HUDEP-2 (cell line): ENCODE results near the gene KCNIP4.
A peak's percentile ranks its signal among the peaks of the same experiment; 100 is the strongest.

Experiments
- DNase-seq, 76 experiments: peaks; one replicate each; lab custom pipeline; 2025; ENCODE audit not compliant: unreplicated experiment in 76 of 76; lab: John Stamatoyannopoulos, UW

Gene KCNIP4

GRCh38 chr4:21126014-21126512, 822.5 kb downstream of the KCNIP4 start:
- DNase-seq: no peak

DNA sequence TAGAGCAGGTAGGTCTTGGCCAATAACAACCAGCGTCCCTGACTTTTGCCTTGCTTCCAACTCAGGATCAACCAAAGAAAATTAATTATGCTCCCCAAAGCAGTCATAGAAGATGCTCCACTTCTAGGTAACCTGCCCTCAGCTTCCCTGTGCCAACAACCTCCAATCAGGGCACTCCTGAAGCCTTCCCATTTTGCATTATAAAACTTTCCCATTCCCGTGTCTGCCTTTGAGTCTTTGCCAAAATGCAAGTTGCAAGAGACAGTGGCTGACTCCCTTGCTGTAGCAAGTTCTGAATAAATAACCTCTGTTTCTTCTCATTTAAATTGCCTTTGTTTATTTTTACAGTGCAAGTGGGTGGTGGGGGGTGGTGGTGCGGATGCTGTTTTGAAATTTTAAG, 830.3 kb downstream of the KCNIP4 start:
- no peak for DNase-seq

DNA sequence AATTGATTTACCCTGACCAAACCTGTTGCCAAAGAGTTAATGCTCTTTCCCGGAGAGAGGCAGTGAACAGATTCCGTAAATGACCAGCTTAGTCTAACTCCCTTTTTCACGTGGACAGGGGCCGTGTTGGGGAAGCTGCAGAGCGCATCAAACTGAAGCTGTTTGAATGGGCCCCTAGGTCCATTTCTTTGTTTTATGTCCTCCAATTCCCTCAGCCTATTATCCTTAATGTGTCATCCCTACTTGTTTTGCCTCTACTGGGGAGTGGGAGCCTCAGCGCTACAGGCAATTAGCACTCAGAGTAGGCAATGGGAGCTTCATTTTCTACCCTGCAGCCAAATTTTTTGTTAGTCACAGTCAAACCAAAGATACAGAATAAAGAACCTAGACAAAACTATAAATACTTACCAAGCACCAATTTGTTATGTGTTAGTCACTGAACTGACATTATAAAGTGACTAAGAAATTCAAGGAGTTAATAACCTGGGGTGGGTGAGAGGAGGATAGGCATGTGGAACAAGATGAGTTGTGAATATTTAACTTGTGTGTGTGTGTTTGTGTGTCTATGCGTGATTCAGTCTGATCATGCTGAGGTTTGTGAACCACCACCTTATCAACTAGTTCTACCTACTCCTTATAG, 830.9 kb downstream of the KCNIP4 start:
- DNase-seq: no peak

DNA sequence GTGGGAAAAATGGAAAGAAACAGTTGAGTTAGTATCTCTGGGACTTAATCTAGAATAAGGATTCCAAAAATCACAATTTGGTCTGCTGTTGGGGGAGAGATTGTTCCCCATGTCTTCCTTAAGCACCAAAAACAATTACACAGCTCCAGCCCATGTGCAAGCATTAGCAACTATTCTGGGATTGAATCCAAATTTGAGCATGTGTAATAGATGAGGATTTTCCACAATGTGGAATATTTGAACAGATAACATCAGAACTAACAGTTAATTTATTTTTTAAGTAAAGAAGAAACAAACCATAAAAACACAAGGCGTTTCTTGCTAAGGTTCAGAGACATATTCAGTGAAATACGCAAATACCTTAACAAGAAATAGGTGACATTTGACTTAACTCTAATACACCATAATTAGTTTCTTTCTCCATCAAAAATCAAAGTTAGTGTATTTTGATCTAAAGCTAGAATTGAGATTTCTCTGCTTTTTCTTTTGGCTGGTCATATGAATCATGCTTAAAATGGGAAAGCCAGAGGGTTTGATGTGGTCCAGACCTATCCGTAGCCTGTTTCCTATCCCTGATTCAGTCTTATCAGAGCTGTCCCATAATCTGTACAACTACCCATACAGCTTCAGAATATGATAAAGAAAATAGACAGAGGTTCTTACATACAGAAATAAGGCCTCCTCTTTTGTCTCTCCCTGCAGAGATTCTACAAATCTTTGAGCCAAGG, 834.9 kb downstream of the KCNIP4 start:
- no peak for DNase-seq

DNA sequence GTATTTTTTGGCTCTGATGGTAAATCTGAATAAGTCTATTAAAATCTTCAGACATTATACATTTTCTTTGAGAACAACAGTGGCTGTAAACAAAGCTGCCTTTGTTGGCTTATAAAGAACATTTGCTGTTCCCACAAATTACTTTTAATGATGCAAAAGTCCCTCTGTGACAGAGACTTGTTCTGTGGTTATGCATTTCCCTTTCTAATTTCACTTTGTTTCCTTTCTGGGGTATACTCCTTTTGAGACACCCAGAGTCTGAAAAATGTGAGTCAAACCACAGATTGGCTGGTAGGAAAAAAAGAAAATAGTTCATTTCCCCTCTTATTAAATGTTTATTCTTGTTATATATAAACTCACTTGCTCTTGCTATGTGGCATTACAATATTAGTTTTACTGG, 845.9 kb downstream of the KCNIP4 start:
- DNase-seq: no peak

GRCh38 chr4:21097865-21098264, 850.7 kb downstream of the KCNIP4 start:
- no peak for DNase-seq

GRCh38 chr4:21097026-21097425, 851.5 kb downstream of the KCNIP4 start:
- no peak for DNase-seq

GRCh38 chr4:21092531-21092930, 856.0 kb downstream of the KCNIP4 start:
- DNase-seq: no peak

DNA sequence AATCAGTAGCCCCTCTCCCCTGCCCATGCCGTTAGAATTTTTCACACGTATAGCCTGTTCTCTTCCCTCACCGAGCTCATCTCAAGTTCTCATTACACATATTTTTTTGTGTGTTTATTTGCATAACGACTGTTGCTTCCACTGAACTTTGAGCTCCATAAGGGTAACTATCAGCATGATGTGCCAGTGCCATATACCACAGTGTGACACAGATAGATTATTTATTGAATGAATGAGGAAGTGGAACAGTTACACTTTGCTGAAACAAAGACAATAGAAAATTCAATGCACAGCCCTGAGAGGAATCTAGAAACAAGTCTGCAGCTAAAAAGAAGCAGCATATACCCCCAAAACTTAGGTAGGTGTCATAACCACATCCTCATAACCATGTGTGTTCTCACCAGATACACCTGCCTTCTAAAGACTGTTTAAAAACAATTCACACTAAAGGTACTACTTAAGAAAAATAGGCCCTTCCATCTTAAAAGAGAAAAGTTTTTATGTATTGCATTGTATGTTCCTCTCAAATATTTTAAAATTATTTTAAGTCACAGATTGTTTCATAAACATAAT, 858.4 kb downstream of the KCNIP4 start:
- DNase-seq: no peak

- no peak for DNase-seq
Measured at GRCh38 chr4:21083413-21083812, 865.2 kb downstream of the KCNIP4 start.

- no peak for DNase-seq
Measured at GRCh38 chr4:21077967-21078366, 870.6 kb downstream of the KCNIP4 start.

- no peak for DNase-seq
Measured at GRCh38 chr4:21067351-21067750, 881.2 kb downstream of the KCNIP4 start.

DNA sequence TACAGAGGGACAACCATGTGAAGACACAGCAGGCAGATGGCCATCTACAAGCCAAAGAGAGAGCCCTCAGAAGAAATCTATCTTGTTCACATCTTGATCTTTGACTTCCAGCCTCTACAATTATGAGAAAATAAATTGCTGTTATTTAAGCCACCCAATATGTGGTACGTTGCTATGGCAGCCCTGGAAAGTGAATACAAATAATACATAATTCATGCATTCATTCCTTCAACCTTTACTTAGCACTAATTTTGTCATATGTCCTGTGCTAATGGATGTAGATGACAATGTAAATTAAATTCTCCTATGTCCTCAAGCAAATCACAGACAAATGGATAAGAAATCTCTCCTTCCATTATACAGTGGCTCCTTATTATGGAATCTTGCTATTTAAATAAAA, 886.7 kb downstream of the KCNIP4 start:
- no peak for DNase-seq

GRCh38 chr4:21046141-21046540, 902.4 kb downstream of the KCNIP4 start:
- DNase-seq: no peak

DNA sequence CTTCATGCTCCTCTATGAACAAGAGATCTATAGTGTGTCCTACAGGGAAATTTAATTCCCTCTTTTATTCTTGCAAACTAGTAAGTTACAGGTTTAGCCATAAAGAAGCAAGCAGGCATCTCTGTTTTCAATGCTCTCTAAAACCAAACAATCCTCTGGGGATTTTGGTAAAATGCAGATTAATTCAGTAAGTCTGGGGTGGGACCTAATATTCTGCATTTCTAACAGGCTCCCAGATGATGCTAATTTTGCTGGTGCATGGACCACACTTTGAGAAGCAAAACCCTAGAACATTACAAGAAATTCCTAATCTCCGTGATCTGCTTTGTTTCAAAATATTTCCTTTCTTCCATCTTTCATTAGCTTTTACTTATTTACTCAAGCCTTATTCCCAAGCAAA, 903.5 kb downstream of the KCNIP4 start:
- no peak for DNase-seq

GRCh38 chr4:21041708-21042107, 906.9 kb downstream of the KCNIP4 start:
- peak in 37 of 76 experiments; percentile 0 to 67 (median 25) for DNase-seq

DNA sequence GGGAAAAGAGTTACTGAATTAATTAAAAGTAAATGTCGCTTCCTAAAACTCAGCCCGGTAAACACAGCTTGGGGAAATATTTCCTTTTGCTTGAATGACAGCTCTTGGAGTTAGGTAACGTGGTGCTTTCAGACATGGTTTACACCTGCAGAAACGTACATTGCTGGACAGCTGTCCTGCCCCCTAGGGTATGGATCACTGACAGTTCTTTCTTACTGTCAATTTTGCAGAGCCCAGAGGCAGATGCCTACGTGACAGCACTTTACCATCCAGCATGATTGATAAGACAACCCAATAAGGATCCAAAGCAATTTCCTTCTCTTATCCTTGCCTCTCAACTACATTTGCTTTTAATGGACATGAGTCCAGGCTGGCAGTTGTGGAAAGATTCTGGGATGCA, 913.8 kb downstream of the KCNIP4 start:
- no peak for DNase-seq

- no peak for DNase-seq
Measured at GRCh38 chr4:21032089-21032645, 916.4 kb downstream of the KCNIP4 start.

DNA sequence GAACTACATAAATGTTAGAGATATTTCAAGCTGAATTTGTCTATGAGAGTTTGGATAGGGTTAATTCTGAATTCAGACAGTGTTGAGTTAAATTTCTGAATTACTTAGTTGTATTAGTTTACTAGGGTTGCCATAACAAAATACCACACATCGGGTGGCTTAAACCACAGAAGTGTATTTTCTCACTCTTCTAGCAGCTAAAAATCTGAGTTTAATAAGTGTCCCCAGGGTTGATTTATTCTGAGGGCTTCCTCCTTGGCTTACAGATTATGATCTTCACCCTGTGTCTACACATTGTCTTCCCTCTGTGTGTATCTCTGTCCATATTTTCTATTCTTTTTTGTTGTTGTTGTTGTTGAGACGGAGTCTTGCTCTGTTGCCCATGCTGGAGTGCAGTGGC, 929.8 kb downstream of the KCNIP4 start:
- no peak for DNase-seq

- DNase-seq: no peak
Measured at GRCh38 chr4:21013501-21013900, 935.1 kb downstream of the KCNIP4 start.

DNA sequence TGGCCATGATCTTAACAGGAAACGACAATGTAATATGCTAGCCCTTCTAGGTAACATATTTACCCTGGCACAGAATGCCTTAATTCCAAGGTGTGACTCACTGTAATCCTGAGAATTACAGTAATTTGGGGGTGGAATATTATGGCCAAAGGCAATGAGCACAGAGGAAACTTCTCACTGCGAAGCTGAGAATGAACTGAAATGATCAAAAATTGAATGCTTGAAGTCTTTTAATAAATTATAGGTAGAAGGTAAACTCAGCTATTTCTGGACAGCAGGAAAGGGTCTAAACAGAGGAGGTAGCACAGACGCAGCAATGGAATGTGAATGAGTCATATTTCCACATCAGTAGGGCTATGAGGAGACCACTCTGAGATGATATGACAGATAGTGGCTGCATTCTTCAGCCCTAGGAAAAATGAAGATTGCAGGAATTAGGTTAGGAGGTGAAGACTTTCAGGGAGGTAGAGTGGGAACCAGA, 935.7 kb downstream of the KCNIP4 start:
- no peak for DNase-seq

DNA sequence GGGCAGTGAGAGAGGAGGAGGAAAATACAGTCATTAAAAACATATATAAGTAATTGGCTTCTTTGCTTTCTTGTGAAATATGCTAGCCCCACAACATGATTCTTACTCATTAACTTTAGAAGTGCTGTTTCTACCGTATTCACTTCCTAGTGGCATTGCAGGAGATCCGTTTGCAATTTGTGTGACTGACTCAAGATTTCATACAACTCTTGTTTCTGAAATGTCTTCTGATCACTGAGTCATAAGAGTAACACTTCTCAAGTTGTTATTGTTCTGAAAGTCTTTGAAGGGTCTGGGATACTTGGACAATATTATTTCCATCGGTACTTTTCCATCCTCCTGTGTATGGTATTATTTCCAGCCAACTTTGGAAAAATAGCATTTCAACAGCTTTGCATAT, 937.5 kb downstream of the KCNIP4 start:
- no peak for DNase-seq
